HepG2 (cell line): ENCODE measurements around the gene RPL6. TPM values are rescaled to one million over a fixed set of nuclear protein-coding genes. Genes with fewer than 3 reads are reported as not detected.

Source experiments
- ATAD3A ChIP-seq: sonication (generic); formaldehyde crosslinking; IDR thresholded peaks from 2 replicates; pipeline ENCODE4 v1.4.0; 2020; ENCODE audit warnings: missing genetic modification reagents
- ATF7-NPFF ChIP-seq: sonication (generic); formaldehyde crosslinking; IDR thresholded peaks from 2 replicates; pipeline ENCODE4 v1.8.1; 2023; ENCODE audit warnings: mild to moderate bottlenecking, low read depth, missing genetic modification reagents, moderate library complexity
- CC2D1A ChIP-seq: sonication (generic); formaldehyde crosslinking; IDR thresholded peaks from 2 replicates; pipeline ENCODE4 v1.8.1; 2023; ENCODE audit warnings: mild to moderate bottlenecking, missing genetic modification reagents
- CENPBD1 ChIP-seq: sonication (generic); formaldehyde crosslinking; IDR thresholded peaks from 2 replicates; pipeline ENCODE4 v1.8.0; 2022; ENCODE audit warnings: missing genetic modification reagents, low read depth, mild to moderate bottlenecking, borderline replicate concordance
- MEIS1 ChIP-seq: sonication (generic); formaldehyde crosslinking; IDR thresholded peaks from 2 replicates; pipeline ENCODE4 v1.9.0; 2021; ENCODE audit warnings: mild to moderate bottlenecking, missing genetic modification reagents, moderate library complexity, borderline replicate concordance
- NCOA5 ChIP-seq: sonication (generic); formaldehyde crosslinking; IDR thresholded peaks from 2 replicates; pipeline ENCODE4 v1.4.0; 2020; ENCODE audit warnings: missing genetic modification reagents
- THAP11 ChIP-seq: IDR thresholded peaks from 2 replicates; pipeline ENCODE4 v1.6.1; 2016; ENCODE audit warnings: missing biosample characterization, missing genetic modification reagents
- TMF1 ChIP-seq: sonication (generic); formaldehyde crosslinking; IDR thresholded peaks from 2 replicates; pipeline ENCODE4 v1.8.1; 2022; ENCODE audit warnings: low read depth, missing genetic modification reagents
- ZBTB40 ChIP-seq, 2 experiments: fragments of 450-650 bp in 1 of 2; sonication (generic) in 1 of 2; formaldehyde crosslinking in 1 of 2; IDR thresholded peaks; 2 replicates each; pipeline versions ENCODE4 v1.6.1 to v1.8.0; 2016 to 2022; ENCODE audit warnings: antibody characterized with exemption in 1 of 2, mild to moderate bottlenecking in 1 of 2, missing genetic modification reagents in 1 of 2
- ZMYM2 ChIP-seq: sonication (generic); formaldehyde crosslinking; IDR thresholded peaks from 2 replicates; pipeline ENCODE4 v1.8.0; 2022; ENCODE audit warnings: mild to moderate bottlenecking, missing genetic modification reagents
- ZNF562 ChIP-seq: sonication (generic); formaldehyde crosslinking; IDR thresholded peaks from 2 replicates; pipeline ENCODE4 v1.8.0; 2022; ENCODE audit warnings: missing genetic modification reagents, borderline replicate concordance
- ZUFSP ChIP-seq: sonication (generic); formaldehyde crosslinking; IDR thresholded peaks from 2 replicates; pipeline ENCODE4 v1.9.0; 2021; ENCODE audit warnings: missing genetic modification reagents, mild to moderate bottlenecking, borderline replicate concordance
- polyA plus RNA-seq, 8 experiments: library from polyadenylated mRNA; depleted of rRNA in 3 of 8; stranded (reverse) in 7 of 8; unstranded in 1 of 8; fragments of >200 nt; fragmentation: Illumina TruSeq in 4 of 8; extraction: Trizol in 4 of 8; gene quantifications; 2 replicates each; pipeline versions ENCODE4 v1.2.1 to v1.2.3, GENCODE V29; 2011 to 2016; ENCODE audit warnings: low read depth in 4 of 8, missing spikeins in 1 of 8, mixed read lengths in 1 of 8; ENCODE audit not compliant: insufficient read depth in 1 of 8
- total RNA-seq, 5 experiments: library from RNA; depleted of rRNA; stranded (reverse); fragments of >200 nt; fragmentation: Illumina TruSeq; extraction: Trizol; gene quantifications; 2 replicates each; pipeline ENCODE4 v1.2.3, GENCODE V29; 2016; ENCODE audit warnings: low read depth in 1 of 5

The RPL6 gene
- total and polyA plus RNA-seq, 2 of the 13 experiments (the other 11 are each of a cell fraction or from before 2014, with no cell fraction given): 1,551 to 1,719 TPM

GRCh38 chr12:112409064-112409905, at the start of gene RPL6 (continued):
- TF ChIP-seq ZBTB40 (IDR thresholded peaks at IDR 0.05): peak; percentile 76
- TF ChIP-seq ZBTB40 (CRISPR knock-in tag; IDR thresholded peaks at IDR 0.05): peak; percentile 78; the same call in 1 of the 2 replicates
- 0 out of 2 replicates have a peak, but pooled peaks have one; percentile 41 for TF ChIP-seq TMF1
- TF ChIP-seq NCOA5 (CRISPR knock-in tag): no peak
- no peak for TF ChIP-seq ATAD3A (CRISPR knock-in tag)
- no peak; the same call in 1 of the 2 replicates for TF ChIP-seq ZUFSP (CRISPR knock-in tag)
- TF ChIP-seq CC2D1A: peak; percentile 27; the same call in 1 of the 2 replicates
- TF ChIP-seq ZMYM2 (CRISPR knock-in tag): peak; percentile 99
- no peak for TF ChIP-seq CENPBD1 (CRISPR knock-in tag)
- peak; percentile 99 for TF ChIP-seq THAP11
- no peak for TF ChIP-seq MEIS1
- TF ChIP-seq ZNF562 (CRISPR knock-in tag): no peak
- TF ChIP-seq ATF7-NPFF (CRISPR knock-in tag): 0 out of 2 replicates have a peak, but pooled peaks have one; percentile 53
